GM13977 (cell line): ENCODE measurements around the gene HTR6.

Experiments used
- DNase-seq: peaks from one replicate; pipeline ENCODE4 v3.0.0; 2012; ENCODE audit warnings: low spot score
- in situ Hi-C: fragments of 300-500 bp; cut with MboI; formaldehyde crosslinking; loops from one replicate; pipeline ENCODE4 v1.12.0; 2022; ENCODE audit warnings: low sequenced_read_pairs, low pct_unique_long_range_greater_than_20kb, mixed read lengths, inconsistent platforms; ENCODE audit not compliant: unreplicated experiment
- TF ChIP-seq, protein P1 (sequence below): IDR thresholded peaks from 2 replicates; pipeline ENCODE4 v1.5.1; 2012; ENCODE audit warnings: mild to moderate bottlenecking, control low read depth; ENCODE audit not compliant: insufficient read depth; ENCODE audit errors: extremely low read depth, missing control alignments

HTR6 gene

GRCh38 chr1:19656134-19656779, 8.4 kb upstream of the HTR6 start:
- in situ Hi-C loops = no loop called here
- no peak for DNase-seq
- TF ChIP-seq, protein P1, sequence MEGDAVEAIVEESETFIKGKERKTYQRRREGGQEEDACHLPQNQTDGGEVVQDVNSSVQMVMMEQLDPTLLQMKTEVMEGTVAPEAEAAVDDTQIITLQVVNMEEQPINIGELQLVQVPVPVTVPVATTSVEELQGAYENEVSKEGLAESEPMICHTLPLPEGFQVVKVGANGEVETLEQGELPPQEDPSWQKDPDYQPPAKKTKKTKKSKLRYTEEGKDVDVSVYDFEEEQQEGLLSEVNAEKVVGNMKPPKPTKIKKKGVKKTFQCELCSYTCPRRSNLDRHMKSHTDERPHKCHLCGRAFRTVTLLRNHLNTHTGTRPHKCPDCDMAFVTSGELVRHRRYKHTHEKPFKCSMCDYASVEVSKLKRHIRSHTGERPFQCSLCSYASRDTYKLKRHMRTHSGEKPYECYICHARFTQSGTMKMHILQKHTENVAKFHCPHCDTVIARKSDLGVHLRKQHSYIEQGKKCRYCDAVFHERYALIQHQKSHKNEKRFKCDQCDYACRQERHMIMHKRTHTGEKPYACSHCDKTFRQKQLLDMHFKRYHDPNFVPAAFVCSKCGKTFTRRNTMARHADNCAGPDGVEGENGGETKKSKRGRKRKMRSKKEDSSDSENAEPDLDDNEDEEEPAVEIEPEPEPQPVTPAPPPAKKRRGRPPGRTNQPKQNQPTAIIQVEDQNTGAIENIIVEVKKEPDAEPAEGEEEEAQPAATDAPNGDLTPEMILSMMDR = no peak

GRCh38 chr1:19656780-19657466, 7.8 kb upstream of the HTR6 start:
- DNase-seq = no peak
- TF ChIP-seq, protein P1 = no peak
- in situ Hi-C loops = no loop called here

- in situ Hi-C loops = no loop called here
- TF ChIP-seq, protein P1 = no peak
- DNase-seq = no peak
These were observed 7.2 kb upstream of the HTR6 start for GRCh38 chr1:19657511-19657910.

GRCh38 chr1:19658186-19658585, 6.5 kb upstream of the HTR6 start:
- DNase-seq = no peak
- in situ Hi-C loops = no loop called here
- TF ChIP-seq, protein P1 = no peak

DNA sequence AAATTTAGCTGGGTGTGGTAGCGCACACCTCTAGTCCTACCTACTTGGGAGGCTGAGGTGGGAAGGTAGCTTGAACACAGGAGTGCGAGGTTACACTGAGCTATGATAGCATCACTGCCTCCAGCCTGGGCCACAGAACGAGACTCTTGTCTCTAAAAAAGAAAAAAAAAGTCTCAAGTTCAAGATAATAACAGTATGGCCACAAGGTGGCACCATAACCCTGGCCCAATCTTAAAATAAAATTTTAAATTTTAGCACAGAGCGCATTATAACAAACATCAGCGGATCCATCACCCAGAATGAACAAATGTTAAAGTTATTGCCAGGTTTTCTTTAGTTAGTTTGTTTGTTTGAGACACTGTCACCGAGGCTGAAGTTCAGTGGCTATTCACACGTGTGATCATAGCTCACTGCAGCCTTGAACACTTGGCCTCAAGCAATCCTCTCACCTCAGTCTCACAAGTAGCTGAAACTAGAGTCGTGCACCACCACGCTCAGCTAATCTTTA, 2.9 kb upstream of the HTR6 start:
- DNase-seq = peak; percentile 61
- TF ChIP-seq, protein P1 = peak; percentile 51
- in situ Hi-C loops = no loop called here

- DNase-seq = no peak
- TF ChIP-seq, protein P1 = no peak
- in situ Hi-C loops = no loop called here
These were observed 2.4 kb upstream of the HTR6 start for GRCh38 chr1:19662313-19662712.

DNA sequence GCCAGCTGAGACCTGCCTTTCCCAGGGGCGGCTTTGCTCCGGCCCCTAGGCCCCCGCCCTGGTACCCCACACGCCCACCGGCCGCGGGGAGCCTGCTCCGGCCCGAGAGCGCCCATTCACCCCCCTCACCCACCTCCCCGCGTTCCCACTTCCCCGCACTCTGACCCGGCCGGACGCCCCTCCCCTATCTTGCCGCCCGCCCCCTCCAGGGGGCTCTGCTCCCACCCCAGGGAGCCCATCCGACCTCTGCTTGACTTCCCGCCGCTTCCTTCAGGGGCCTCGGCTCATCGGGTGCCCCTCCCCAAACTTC, 466 bp downstream of the HTR6 start:
- in situ Hi-C loops = no loop called here

More for the DNA sequence above, 466 bp downstream of the HTR6 start:
- no peak for DNase-seq
- TF ChIP-seq, protein P1 = no peak
